ENCODE data around the gene CEP295NL.
"Not testable (repeated sequence)": the region's sequence is repeated elsewhere in the genome, so short reads cannot be mapped to it uniquely, and the experiment has no call there.

The CEP295NL gene

DNA sequence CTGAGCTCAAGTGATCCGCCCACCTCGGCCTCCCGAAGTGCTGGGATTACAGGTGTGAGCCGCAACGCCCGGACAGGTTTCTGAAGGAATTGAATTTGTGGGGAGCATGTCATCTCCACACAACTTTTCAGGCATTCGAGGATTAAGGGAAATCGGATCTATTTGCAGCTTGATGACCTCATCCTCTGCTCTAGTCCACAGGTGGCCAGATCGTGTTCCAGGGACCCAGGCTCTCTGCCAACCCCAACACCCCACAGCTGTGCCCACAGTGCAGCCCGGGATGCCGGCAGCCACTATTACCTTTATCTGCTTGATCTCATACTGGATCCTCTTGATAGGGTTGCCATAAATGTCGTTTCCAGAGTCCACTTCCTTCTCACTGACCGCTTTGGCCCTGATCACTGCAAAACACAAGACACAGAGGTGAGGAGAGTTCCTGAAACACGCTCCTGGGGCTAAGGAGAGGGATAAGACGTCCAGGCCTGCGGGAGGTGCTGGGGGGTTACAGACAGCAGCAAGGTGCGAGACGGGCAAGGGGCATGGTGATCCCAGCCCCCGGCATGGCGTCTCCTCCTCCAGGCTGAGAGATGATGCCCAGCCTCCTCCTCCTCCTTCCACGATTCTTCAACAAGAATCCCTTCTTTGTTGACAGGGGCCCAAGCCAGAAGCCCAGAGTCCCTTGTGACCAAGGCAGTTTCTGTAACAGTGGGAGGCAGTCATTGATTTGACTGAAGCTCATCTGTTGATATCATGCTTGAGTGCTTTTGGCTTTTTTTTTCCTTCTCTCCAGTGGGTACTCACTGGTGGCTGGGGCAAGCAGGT is 29.3 kb downstream of the CEP295NL start:
- DNase-seq, result peak; percentile 66
- TF ChIP-seq CTCF (IDR thresholded peaks at IDR 0.05; ENCODE audit: low read depth, low read length), result no peak
- Histone ChIP-seq H3K36me3 (peaks cover 39% of the 10 kb centered on the region), H3K27me3 (ENCODE audit: insufficient read depth, low read depth, severe bottlenecking) (no peaks in the 10 kb centered on the region), H3K9me3 (ENCODE audit: severe bottlenecking) (no peaks in the 10 kb centered on the region), H3K4me3 (ENCODE audit: low read depth, low read length) (no peak overlapping the region; the same call in 1 of the 2 replicates), H3K27ac (peak overlapping the region; percentile 84)

- H3K27me3 ChIP-seq (ENCODE audit: insufficient read depth, low read depth, severe bottlenecking), result no peaks in the 10 kb centered on the region
- no peak overlapping the region for H3K4me3 ChIP-seq (ENCODE audit: low read depth, low read length)
- no peak for DNase-seq
- H3K27ac ChIP-seq, result no peak overlapping the region
- H3K9me3 ChIP-seq (ENCODE audit: severe bottlenecking), result no peaks in the 10 kb centered on the region
- no peak for TF ChIP-seq CTCF (IDR thresholded peaks at IDR 0.05; ENCODE audit: low read depth, low read length)
- peaks cover 45% of the 10 kb centered on the region for H3K36me3 ChIP-seq
These were observed 30.5 kb downstream of the CEP295NL start for GRCh38 chr17:78872486-78872885.

DNA sequence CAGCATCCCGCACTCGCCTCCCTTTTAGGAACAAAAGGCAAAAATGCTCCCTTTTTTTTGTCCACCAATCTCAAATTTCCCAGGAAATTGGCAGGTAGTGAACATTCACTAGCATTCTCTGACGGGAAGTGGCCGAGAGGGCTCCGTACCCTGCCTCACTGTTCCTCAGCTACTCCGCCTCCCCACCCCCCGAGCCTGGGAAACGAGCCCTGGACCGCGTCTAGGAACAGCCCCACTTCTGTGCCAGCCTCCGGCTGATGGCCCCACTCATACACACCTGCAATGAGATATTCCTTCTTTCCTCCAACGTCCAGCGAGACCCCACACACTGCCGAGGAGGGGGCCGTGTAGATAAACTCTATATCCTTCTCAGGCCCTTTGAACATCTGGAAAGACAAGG is 32.4 kb downstream of the CEP295NL start:
- H3K4me3 ChIP-seq (ENCODE audit: low read depth, low read length), result no peak overlapping the region
- no peaks in the 10 kb centered on the region for H3K27me3 ChIP-seq (ENCODE audit: insufficient read depth, low read depth, severe bottlenecking)
- TF ChIP-seq CTCF (IDR thresholded peaks at IDR 0.05; ENCODE audit: low read depth, low read length), result no peak
- no peak for DNase-seq
- H3K27ac ChIP-seq, result no peak overlapping the region
- no peaks in the 10 kb centered on the region for H3K9me3 ChIP-seq (ENCODE audit: severe bottlenecking)
- H3K36me3 ChIP-seq, result peaks cover 52% of the 10 kb centered on the region

DNA sequence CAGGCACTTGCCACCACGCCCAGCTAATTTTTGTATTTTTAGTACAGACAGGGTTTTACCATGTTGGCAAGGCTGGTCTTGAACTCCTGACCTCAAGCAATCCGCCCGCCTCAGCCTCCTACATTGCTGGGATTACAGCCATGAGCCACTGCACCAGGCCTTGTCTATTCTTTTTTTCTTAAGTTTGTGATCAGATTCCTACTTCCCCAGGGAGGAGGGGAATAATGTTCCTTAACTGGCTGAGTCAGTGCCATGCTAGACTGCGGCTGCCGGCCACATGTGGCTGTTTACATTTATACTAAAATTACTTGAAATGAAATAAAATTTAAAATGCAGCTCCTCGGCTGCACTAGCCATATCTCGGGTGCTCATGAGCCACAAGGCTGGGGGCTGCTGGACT is 34.6 kb downstream of the CEP295NL start:
- Histone ChIP-seq H3K9me3 (ENCODE audit: severe bottlenecking) (no peaks in the 10 kb centered on the region), H3K27ac (no peak overlapping the region), H3K27me3 (ENCODE audit: insufficient read depth, low read depth, severe bottlenecking) (no peaks in the 10 kb centered on the region), H3K36me3 (peaks cover 63% of the 10 kb centered on the region), H3K4me3 (ENCODE audit: low read depth, low read length) (no peak overlapping the region)
- TF ChIP-seq CTCF (IDR thresholded peaks at IDR 0.05; ENCODE audit: low read depth, low read length), result no peak
- no peak for DNase-seq

- H3K9me3 ChIP-seq (ENCODE audit: severe bottlenecking); H3K27ac ChIP-seq; H3K27me3 ChIP-seq (ENCODE audit: insufficient read depth, low read depth, severe bottlenecking); DNase-seq; H3K4me3 ChIP-seq (ENCODE audit: low read depth, low read length): not testable (repeated sequence)
- H3K36me3 ChIP-seq, result peaks cover 64% of the 10 kb centered on the region
These were observed 36.0 kb downstream of the CEP295NL start for GRCh38 chr17:78867046-78867445.

DNA sequence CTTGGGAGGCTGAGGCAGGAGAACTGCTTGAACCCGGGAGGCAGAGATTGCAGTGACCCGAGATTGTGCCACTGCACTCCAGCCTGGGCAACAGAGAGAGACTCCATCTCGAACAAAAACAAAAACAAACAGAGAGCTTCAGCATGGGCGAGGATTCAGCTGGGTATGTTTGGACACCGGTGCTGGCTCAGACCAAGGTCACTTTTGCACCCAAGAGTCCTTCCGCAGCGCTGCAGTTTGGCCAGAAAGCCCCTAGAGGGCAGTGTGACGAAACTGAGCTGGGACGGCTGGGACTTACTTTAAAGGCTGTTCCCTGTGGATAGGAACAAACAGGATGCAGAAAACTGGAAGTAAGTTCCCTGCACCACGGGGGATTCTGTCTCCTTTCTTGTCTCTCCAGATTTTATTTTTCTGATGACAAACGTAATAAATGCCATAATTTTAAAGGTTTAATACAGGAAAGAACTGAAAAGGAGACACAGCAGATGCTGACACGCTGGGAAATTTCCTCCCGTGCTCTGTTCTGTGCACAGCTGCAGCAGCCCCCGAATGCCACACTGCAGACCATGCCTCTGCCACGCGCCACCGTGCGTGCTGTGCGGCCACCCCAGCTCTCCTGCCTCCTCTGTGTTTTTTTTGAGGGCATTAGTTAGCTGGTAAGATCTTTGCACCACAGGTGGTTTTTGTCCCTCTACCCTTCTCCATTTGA is 37.2 kb downstream of the CEP295NL start:
- Histone ChIP-seq H3K27me3 (ENCODE audit: insufficient read depth, low read depth, severe bottlenecking) (no peaks in the 10 kb centered on the region), H3K9me3 (ENCODE audit: severe bottlenecking) (no peaks in the 10 kb centered on the region), H3K27ac (no peak overlapping the region), H3K4me3 (ENCODE audit: low read depth, low read length) (no peak overlapping the region), H3K36me3 (peaks cover 58% of the 10 kb centered on the region)
- peak; percentile 89 for DNase-seq
- TF ChIP-seq CTCF (IDR thresholded peaks at IDR 0.05; ENCODE audit: low read depth, low read length), result peak; percentile 97
